GM23248 (cell line): ENCODE results near the gene LIPT1.

Experiments used
- EZH2 ChIP-seq: fragments of 200-600 bp; sonication (generic); IDR thresholded peaks from 2 replicates; pipeline ENCODE4 v1.6.1; 2018; ENCODE audit warnings: antibody characterized with exemption, mild to moderate bottlenecking; ENCODE audit not compliant: insufficient read depth, poor library complexity, severe bottlenecking
- EZH2phosphoT487 ChIP-seq: fragments of 200-600 bp; sonication (generic); IDR thresholded peaks from 2 replicates; pipeline ENCODE4 v1.6.1; 2018; ENCODE audit warnings: antibody characterized with exemption, moderate library complexity, mild to moderate bottlenecking, low read depth; ENCODE audit not compliant: insufficient read depth

- no peak for TF ChIP-seq EZH2
- no peak for TF ChIP-seq EZH2phosphoT487
Observed at GRCh38 chr2:99112617-99113016, 42.1 kb upstream of the LIPT1 start.
